GM23248 (cell line): ENCODE data around the gene MAPT. TPM values are rescaled to one million over a fixed set of nuclear protein-coding genes. Genes with fewer than 3 reads are reported as not detected.

Experiments used
- DNase-seq: peaks from one replicate; pipeline ENCODE4 v3.0.0-alpha.2; 2015
- H2AFZ ChIP-seq: fragments of 200-600 bp; sonication (generic); 2 replicates; pipeline ENCODE4 v1.6.1; 2016; ENCODE audit warnings: antibody characterized with exemption
- H3F3A ChIP-seq: fragments of 200-600 bp; sonication (generic); 2 replicates; pipeline ENCODE4 v1.6.1; 2016; ENCODE audit warnings: mild to moderate bottlenecking, antibody characterized with exemption, mixed run types; ENCODE audit not compliant: insufficient read depth
- H3K27ac ChIP-seq: fragments of 200-600 bp; sonication (generic); 2 replicates; pipeline ENCODE4 v1.5.1; 2016; ENCODE audit warnings: mild to moderate bottlenecking
- H3K27me3 ChIP-seq: fragments of 200-600 bp; sonication (generic); replicated peaks from 2 replicates; pipeline ENCODE4 v1.6.1; 2016; ENCODE audit warnings: mild to moderate bottlenecking; ENCODE audit not compliant: insufficient read depth
- H3K36me3 ChIP-seq: fragments of 200-600 bp; sonication (generic); 2 replicates; pipeline ENCODE4 v1.6.1; 2016; ENCODE audit warnings: low read depth, mild to moderate bottlenecking
- H3K4me1 ChIP-seq: fragments of 200-600 bp; sonication (generic); 2 replicates; pipeline ENCODE4 v1.6.1; 2016; ENCODE audit warnings: mild to moderate bottlenecking; ENCODE audit not compliant: insufficient read depth
- H3K4me2 ChIP-seq: fragments of 200-600 bp; sonication (generic); one replicate; pipeline ENCODE4 v1.6.1; 2016; ENCODE audit warnings: mild to moderate bottlenecking; ENCODE audit not compliant: unreplicated experiment
- H3K4me3 ChIP-seq: fragments of 200-600 bp; sonication (generic); 2 replicates; pipeline ENCODE4 v1.5.1; 2016; ENCODE audit warnings: mild to moderate bottlenecking
- H3K79me2 ChIP-seq: fragments of 200-600 bp; sonication (generic); 2 replicates; pipeline ENCODE4 v1.6.1; 2016; ENCODE audit warnings: mild to moderate bottlenecking; ENCODE audit not compliant: insufficient read depth
- H3K9ac ChIP-seq: fragments of 200-600 bp; sonication (generic); 2 replicates; pipeline ENCODE4 v1.6.1; 2016; ENCODE audit warnings: mild to moderate bottlenecking
- H3K9me2 ChIP-seq: fragments of 200-600 bp; sonication (generic); 2 replicates; pipeline ENCODE4 v1.6.1; 2016; ENCODE audit warnings: mixed run types, mild to moderate bottlenecking, moderate library complexity; ENCODE audit not compliant: insufficient read depth
- H3K9me3 ChIP-seq: fragments of 200-600 bp; sonication (generic); one replicate; pipeline ENCODE4 v1.6.1; 2017; ENCODE audit warnings: low read depth
- H4K20me1 ChIP-seq: fragments of 200-600 bp; sonication (generic); 2 replicates; pipeline ENCODE4 v1.6.0; 2016; ENCODE audit not compliant: insufficient read depth
- EZH2 ChIP-seq: fragments of 200-600 bp; sonication (generic); IDR thresholded peaks from 2 replicates; pipeline ENCODE4 v1.6.1; 2018; ENCODE audit warnings: antibody characterized with exemption, mild to moderate bottlenecking; ENCODE audit not compliant: insufficient read depth, poor library complexity, severe bottlenecking
- EZH2phosphoT487 ChIP-seq: fragments of 200-600 bp; sonication (generic); IDR thresholded peaks from 2 replicates; pipeline ENCODE4 v1.6.1; 2018; ENCODE audit warnings: antibody characterized with exemption, moderate library complexity, mild to moderate bottlenecking, low read depth; ENCODE audit not compliant: insufficient read depth
- WGBS, 2 experiments: methylation state at CpG; one replicate each; pipeline ENCODE4 v1.1.6; 2015 to 2017; ENCODE audit warnings: low lambda C conversion rate in 2 of 2, low coverage in 1 of 2; ENCODE audit errors: missing lambda C conversion rate in 2 of 2; 5-methylcytosine and 5-hydroxymethylcytosine counted together
- in situ Hi-C: fragments of 300-500 bp; cut with MboI; formaldehyde crosslinking; loops from 2 replicates; pipeline ENCODE4 v1.15.0; 2020
- polyA plus RNA-seq: library from polyadenylated mRNA; unstranded; fragments of >200 nt; fragmentation: Nextera tagmentation; extraction: Ambion mirVana; gene quantifications from 2 replicates; pipeline ENCODE4 v1.2.1, GENCODE V29; 2016
- total RNA-seq: library from RNA; depleted of rRNA; stranded (reverse); fragments of >200 nt; shearing (Covaris generic); gene quantifications from 2 replicates; pipeline ENCODE4 v1.2.3, GENCODE V29; 2014

Gene MAPT
- total and polyA plus RNA-seq, 2 experiments from 2014 or later = 0.06 TPM; not detected in 1

DNA sequence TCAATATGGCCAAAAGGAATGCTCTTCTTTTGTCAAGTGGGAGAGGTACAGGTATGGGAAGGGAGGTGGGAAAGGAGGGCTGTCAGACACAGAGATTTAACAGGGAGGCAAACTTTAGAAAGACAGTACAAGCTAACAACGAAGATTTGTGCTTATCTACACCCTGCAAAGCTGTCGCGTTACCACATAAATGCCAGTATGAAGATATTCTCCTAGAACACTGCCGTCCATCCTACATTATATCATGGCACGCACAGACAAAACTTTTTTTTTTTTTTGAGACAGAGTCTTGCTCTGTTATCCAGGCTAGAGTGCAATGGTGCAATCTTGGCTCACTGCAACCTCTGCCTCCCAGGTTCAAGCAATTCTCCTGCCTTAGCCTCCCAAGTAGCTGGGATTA lies 155.3 kb downstream of the MAPT start:
- TF ChIP-seq EZH2 = no peak
- no peak for TF ChIP-seq EZH2phosphoT487
- no peaks in the 10 kb centered on the region for H3K27me3 ChIP-seq
- no peak overlapping the region for H2AFZ ChIP-seq
- H3K36me3 ChIP-seq = peaks cover 26% of the 10 kb centered on the region
- H3K79me2 ChIP-seq = peaks cover 50% of the 10 kb centered on the region
- peaks cover 13% of the 10 kb centered on the region for H3F3A ChIP-seq
- no peaks in the 10 kb centered on the region for H4K20me1 ChIP-seq
- H3K4me1 ChIP-seq = 0 out of 2 replicates have a peak, but pooled peaks cover 6% of the 10 kb centered on the region
- no peak overlapping the region for H3K9ac ChIP-seq
- 95 to 97% methylated on average over 5 of the region's 5 CpGs for WGBS, 2 experiments
- H3K9me2 ChIP-seq = no peaks in the 10 kb centered on the region
- in situ Hi-C loops = loop anchor here (10.0 kb wide), 1 partner anchor 55 kb away; no protein-coding TSS in a partner anchor
- H3K9me3 ChIP-seq = no peaks in the 10 kb centered on the region
- no peak overlapping the region for H3K4me2 ChIP-seq
- no peak overlapping the region for H3K4me3 ChIP-seq
- DNase-seq = no peak
- no peak overlapping the region for H3K27ac ChIP-seq

DNA sequence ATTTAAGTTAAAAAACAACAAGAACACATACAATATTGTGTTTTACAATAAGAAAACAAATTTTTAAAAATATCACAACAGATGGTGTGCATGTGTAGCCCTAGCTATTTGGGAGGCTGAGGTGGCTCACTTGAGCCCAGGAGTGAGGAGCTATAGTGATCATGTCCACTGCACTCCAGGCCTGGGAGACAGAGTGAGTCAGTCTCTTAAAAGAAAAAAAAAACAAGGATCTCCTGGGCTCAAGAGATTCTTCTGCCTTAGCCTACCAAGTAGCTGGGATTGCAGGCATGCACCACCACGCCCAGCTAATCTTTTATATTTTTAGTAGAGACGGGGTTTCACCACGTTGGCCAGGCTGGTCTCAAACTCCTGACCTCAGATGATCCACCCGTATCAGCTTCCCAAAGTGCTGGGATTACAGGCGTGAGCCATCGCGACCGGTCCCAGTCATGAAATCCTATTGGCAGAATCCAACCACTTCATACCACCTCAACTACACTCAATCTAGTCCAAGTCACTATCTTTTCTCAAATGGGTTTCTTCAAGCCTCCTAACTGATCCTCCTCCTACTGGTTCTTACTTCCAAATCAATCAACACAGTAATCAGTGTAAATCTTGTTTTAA lies 159.7 kb downstream of the MAPT start:
- Histone ChIP-seq H3K9me3 (no peaks in the 10 kb centered on the region), H4K20me1 (peaks cover 10% of the 10 kb centered on the region; the same call in 1 of the 2 replicates), H3K79me2 (peaks cover 66% of the 10 kb centered on the region), H3K27me3 (no peaks in the 10 kb centered on the region), H3K9ac (no peak overlapping the region), H3F3A (peaks cover 37% of the 10 kb centered on the region), H3K4me3 (no peak overlapping the region), H3K4me2 (no peak overlapping the region), H3K9me2 (no peaks in the 10 kb centered on the region), H3K36me3 (peaks cover 10% of the 10 kb centered on the region), H3K27ac (no peak overlapping the region), H2AFZ (no peak overlapping the region), H3K4me1 (peaks cover 23% of the 10 kb centered on the region)
- 79 to 80% methylated on average over 8 of the region's 8 CpGs for WGBS, 2 experiments
- in situ Hi-C loops = no loop called here
- TF ChIP-seq EZH2 (no peak), EZH2phosphoT487 (no peak)
- DNase-seq = peak; percentile 61

DNA sequence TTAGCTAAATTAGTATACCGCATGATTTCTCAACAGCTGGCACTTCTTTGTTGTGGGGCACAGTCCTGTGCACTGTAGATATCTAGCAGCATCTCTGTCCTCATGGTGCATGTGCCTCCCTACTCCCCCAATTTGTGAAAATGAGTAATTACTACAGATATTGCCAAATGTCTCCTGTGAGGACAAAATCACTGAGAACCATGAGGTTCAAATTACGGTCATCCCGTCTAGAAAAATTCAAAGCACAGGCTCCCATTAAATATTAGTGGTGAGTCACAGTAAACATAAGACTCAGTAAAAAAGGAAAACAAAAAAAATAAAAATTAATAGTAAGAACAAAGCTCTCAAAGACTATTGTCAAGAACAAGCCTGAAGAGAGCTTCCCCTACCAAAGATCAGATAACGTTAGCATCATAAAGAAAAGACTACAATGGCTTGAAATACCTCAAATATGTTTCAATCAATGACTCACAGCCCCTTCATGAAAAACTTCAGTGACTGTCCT lies 162.5 kb downstream of the MAPT start:
- Histone ChIP-seq H3K27ac (peak overlapping the region; percentile 62), H3K9me2 (no peaks in the 10 kb centered on the region), H3K27me3 (no peaks in the 10 kb centered on the region), H3F3A (peaks cover 41% of the 10 kb centered on the region), H3K79me2 (peaks cover 63% of the 10 kb centered on the region), H3K4me3 (no peak overlapping the region), H3K4me1 (peaks cover 20% of the 10 kb centered on the region), H4K20me1 (peaks cover 10% of the 10 kb centered on the region; the same call in 1 of the 2 replicates), H3K9ac (no peak overlapping the region), H2AFZ (no peak overlapping the region), H3K4me2 (peak overlapping the region; percentile 30), H3K9me3 (no peaks in the 10 kb centered on the region), H3K36me3 (no peaks in the 10 kb centered on the region)
- WGBS, 2 experiments = 5 to 6% methylated on average over 4 of the region's 4 CpGs
- in situ Hi-C loops = no loop called here
- DNase-seq = peak; percentile 80
- TF ChIP-seq EZH2 = no peak
- TF ChIP-seq EZH2phosphoT487 = no peak

DNA sequence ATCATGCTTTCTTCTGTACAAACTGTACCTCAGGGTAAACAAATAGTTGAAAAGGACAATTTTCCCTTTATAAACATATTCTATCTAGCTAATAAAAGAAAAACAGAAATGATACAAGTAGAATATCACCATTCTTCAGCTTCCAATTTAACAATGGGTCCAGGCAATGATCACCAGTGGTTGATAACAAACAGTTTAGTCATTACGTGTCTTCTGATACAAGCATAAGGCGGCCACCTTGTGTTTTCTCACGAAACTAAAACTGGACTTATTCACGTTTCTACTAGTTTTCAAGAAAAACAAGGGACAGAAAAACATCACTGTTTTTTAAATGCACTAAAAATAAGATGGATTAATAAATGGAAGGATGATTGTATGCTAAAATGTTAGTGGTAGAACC lies 163.0 kb downstream of the MAPT start:
- Histone ChIP-seq H3F3A (peaks cover 42% of the 10 kb centered on the region), H3K4me3 (no peak overlapping the region), H3K4me2 (peak overlapping the region; percentile 30), H3K9ac (no peak overlapping the region), H3K27me3 (no peaks in the 10 kb centered on the region), H3K9me2 (no peaks in the 10 kb centered on the region), H3K79me2 (peaks cover 58% of the 10 kb centered on the region), H2AFZ (no peak overlapping the region), H3K36me3 (no peaks in the 10 kb centered on the region), H3K4me1 (peaks cover 17% of the 10 kb centered on the region), H4K20me1 (peaks cover 10% of the 10 kb centered on the region; the same call in 1 of the 2 replicates), H3K27ac (peak overlapping the region; percentile 62), H3K9me3 (no peaks in the 10 kb centered on the region)
- 47 to 57% methylated on average over 4 of the region's 4 CpGs for WGBS, 2 experiments
- no peak for DNase-seq
- in situ Hi-C loops = no loop called here
- TF ChIP-seq EZH2 = no peak
- TF ChIP-seq EZH2phosphoT487 = no peak
